Neural progenitor cell (in vitro differentiated cells): ENCODE results near the gene ATF3. TPM values are rescaled to one million over a fixed set of nuclear protein-coding genes. Genes with fewer than 3 reads are reported as not detected.

Source experiments
- DNase-seq: peaks from one replicate; pipeline ENCODE4 v3.0.0-alpha.2; 2016; ENCODE audit warnings: low spot score
- H2AFZ ChIP-seq: fragments of 200-600 bp; sonication (generic); replicated peaks from 2 replicates; pipeline ENCODE4 v1.6.1; 2016; ENCODE audit warnings: antibody characterized with exemption
- H3F3A ChIP-seq: fragments of 200-600 bp; sonication (generic); 2 replicates; pipeline ENCODE4 v1.6.1; 2016; ENCODE audit warnings: antibody characterized with exemption, low read depth
- H3K27ac ChIP-seq: fragments of 200-600 bp; sonication (generic); 2 replicates; pipeline ENCODE4 v1.5.1; 2016; ENCODE audit warnings: mild to moderate bottlenecking
- H3K27me3 ChIP-seq: fragments of 200-600 bp; sonication (generic); 2 replicates; pipeline ENCODE4 v1.6.1; 2016; ENCODE audit warnings: mild to moderate bottlenecking, moderate library complexity
- H3K36me3 ChIP-seq: fragments of 200-600 bp; sonication (generic); 2 replicates; pipeline ENCODE4 v1.5.1; 2016
- H3K4me1 ChIP-seq: fragments of 200-600 bp; sonication (generic); 2 replicates; pipeline ENCODE4 v1.6.1; 2016; ENCODE audit warnings: mixed run types
- H3K4me2 ChIP-seq: fragments of 200-600 bp; sonication (generic); 2 replicates; pipeline ENCODE4 v1.6.1; 2016
- H3K4me3 ChIP-seq: fragments of 200-600 bp; sonication (generic); 2 replicates; pipeline ENCODE4 v1.5.1; 2016
- H3K79me2 ChIP-seq: fragments of 200-600 bp; sonication (generic); 2 replicates; pipeline ENCODE4 v1.6.1; 2016; ENCODE audit warnings: low read depth
- H3K9ac ChIP-seq: fragments of 200-600 bp; sonication (generic); 2 replicates; pipeline ENCODE4 v1.6.1; 2016
- H3K9me3 ChIP-seq: fragments of 200-600 bp; sonication (generic); 2 replicates; pipeline ENCODE4 v1.5.1; 2016; ENCODE audit warnings: low read depth
- H4K20me1 ChIP-seq: fragments of 200-600 bp; sonication (generic); 2 replicates; pipeline ENCODE4 v1.6.1; 2016; ENCODE audit warnings: low read depth
- H3K27ac Mint-ChIP-seq: 3 replicates; pipeline ENCODE4 v1.8.0; 2021; ENCODE audit warnings: mixed read lengths
- H3K27me3 Mint-ChIP-seq: 2 replicates; pipeline ENCODE4 v1.8.0; 2022; ENCODE audit warnings: low read depth, mild to moderate bottlenecking, inconsistent platforms, moderate library complexity, mixed read lengths; ENCODE audit not compliant: insufficient read depth
- H3K36me3 Mint-ChIP-seq: 3 replicates; pipeline ENCODE4 v1.8.0; 2021; ENCODE audit warnings: mixed read lengths
- H3K4me1 Mint-ChIP-seq: 3 replicates; pipeline ENCODE4 v1.8.0; 2021; ENCODE audit warnings: mixed read lengths
- H3K4me3 Mint-ChIP-seq: 3 replicates; pipeline ENCODE4 v1.8.0; 2021; ENCODE audit warnings: mild to moderate bottlenecking, moderate library complexity, mixed read lengths
- H3K9me3 Mint-ChIP-seq: 3 replicates; pipeline ENCODE4 v1.8.0; 2020; ENCODE audit warnings: mixed read lengths
- EZH2 ChIP-seq: fragments of 200-600 bp; sonication (generic); IDR thresholded peaks from 2 replicates; pipeline ENCODE4 v1.6.1; 2017; ENCODE audit warnings: antibody characterized with exemption, mild to moderate bottlenecking, moderate library complexity
- EZH2phosphoT487 ChIP-seq: fragments of 200-600 bp; sonication (generic); IDR thresholded peaks from 2 replicates; pipeline ENCODE4 v1.6.1; 2017; ENCODE audit warnings: antibody characterized with exemption
- total RNA-seq: library from RNA; depleted of rRNA; stranded (reverse); fragments of >200 nt; gene quantifications from 2 replicates; pipeline ENCODE4 v1.2.3, GENCODE V29; 2015; ENCODE audit warnings: low replicate concordance
- TF ChIP-seq, protein P1 (sequence below): fragments of 200-600 bp; sonication (generic); IDR thresholded peaks from 2 replicates; pipeline ENCODE4 v1.5.1; 2017; ENCODE audit warnings: antibody characterized with exemption, mild to moderate bottlenecking

Gene ATF3
- total RNA-seq, 1 donor from 2014 or later = 7.8 TPM

DNA sequence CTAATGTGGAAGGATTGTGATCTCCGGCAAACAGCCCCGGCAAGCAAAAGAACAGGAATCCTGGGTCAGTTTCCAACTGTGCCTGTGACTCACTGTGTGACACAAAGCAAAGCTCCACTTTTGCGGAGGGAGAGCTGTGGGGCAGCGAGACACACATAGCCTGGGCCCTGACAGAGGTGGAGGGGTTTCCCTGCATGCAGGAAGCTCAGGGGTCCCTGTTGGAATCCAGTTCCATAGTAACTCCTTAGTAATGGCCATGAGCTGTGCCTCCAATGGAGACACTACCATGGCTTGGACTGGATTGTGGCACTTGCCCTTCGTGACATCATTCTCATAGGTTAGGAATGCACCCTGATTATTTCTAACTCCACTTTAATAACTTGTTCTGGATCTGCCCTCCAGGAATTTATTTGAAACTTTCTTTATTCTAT lies 47.0 kb upstream of the ATF3 start:
- H3K4me1 Mint-ChIP-seq = peaks cover 54% of the 10 kb centered on the region
- DNase-seq = no peak
- H3K4me2 ChIP-seq = no peak overlapping the region
- no peaks in the 10 kb centered on the region for H4K20me1 ChIP-seq
- H2AFZ ChIP-seq = no peak overlapping the region
- peak overlapping the region; percentile 89 for H3K27ac Mint-ChIP-seq
- H3K4me3 Mint-ChIP-seq = no peak overlapping the region
- H3K36me3 ChIP-seq = no peaks in the 10 kb centered on the region
- no peaks in the 10 kb centered on the region for H3K9me3 ChIP-seq
- H3K27me3 ChIP-seq = peaks cover 22% of the 10 kb centered on the region
- H3K4me3 ChIP-seq = no peak overlapping the region
- H3F3A ChIP-seq = peaks cover 5% of the 10 kb centered on the region
- peaks cover 12% of the 10 kb centered on the region for H3K27me3 Mint-ChIP-seq
- H3K36me3 Mint-ChIP-seq = peaks cover 5% of the 10 kb centered on the region
- H3K4me1 ChIP-seq = peaks cover 5% of the 10 kb centered on the region
- H3K9ac ChIP-seq = no peak overlapping the region
- TF ChIP-seq, protein P1, sequence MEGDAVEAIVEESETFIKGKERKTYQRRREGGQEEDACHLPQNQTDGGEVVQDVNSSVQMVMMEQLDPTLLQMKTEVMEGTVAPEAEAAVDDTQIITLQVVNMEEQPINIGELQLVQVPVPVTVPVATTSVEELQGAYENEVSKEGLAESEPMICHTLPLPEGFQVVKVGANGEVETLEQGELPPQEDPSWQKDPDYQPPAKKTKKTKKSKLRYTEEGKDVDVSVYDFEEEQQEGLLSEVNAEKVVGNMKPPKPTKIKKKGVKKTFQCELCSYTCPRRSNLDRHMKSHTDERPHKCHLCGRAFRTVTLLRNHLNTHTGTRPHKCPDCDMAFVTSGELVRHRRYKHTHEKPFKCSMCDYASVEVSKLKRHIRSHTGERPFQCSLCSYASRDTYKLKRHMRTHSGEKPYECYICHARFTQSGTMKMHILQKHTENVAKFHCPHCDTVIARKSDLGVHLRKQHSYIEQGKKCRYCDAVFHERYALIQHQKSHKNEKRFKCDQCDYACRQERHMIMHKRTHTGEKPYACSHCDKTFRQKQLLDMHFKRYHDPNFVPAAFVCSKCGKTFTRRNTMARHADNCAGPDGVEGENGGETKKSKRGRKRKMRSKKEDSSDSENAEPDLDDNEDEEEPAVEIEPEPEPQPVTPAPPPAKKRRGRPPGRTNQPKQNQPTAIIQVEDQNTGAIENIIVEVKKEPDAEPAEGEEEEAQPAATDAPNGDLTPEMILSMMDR = no peak
- TF ChIP-seq EZH2phosphoT487 (no peak), EZH2 (no peak)
- H3K27ac ChIP-seq = no peak overlapping the region
- H3K79me2 ChIP-seq = no peaks in the 10 kb centered on the region
- H3K9me3 Mint-ChIP-seq = peaks cover 11% of the 10 kb centered on the region

DNA sequence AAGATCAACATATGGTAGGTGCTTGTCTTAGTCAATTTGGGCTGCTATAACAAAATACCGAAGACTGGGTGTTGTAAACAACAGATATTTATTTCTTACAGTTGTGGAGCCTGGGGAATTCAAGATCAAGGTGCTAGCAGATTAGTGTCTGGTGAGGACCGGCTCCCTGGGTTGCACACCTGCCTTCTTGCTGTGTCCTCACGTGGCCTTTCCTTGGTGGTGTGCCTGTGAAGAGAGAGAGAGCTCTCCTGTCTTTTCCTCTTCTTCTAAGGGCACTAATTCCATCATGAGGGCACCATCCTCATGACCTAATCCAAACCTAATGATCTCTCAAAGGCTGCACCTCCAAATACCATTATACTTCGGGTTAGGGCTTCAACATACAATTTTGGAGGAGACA lies 45.8 kb upstream of the ATF3 start:
- Histone ChIP-seq H3K27ac (no peak overlapping the region), H3K9me3 (no peaks in the 10 kb centered on the region), H3K4me2 (no peak overlapping the region), H3F3A (peaks cover 12% of the 10 kb centered on the region), H2AFZ (no peak overlapping the region), H3K4me3 (no peak overlapping the region), H3K27me3 (peaks cover 9% of the 10 kb centered on the region), H3K79me2 (no peaks in the 10 kb centered on the region), H3K9ac (no peak overlapping the region), H3K4me1 (peaks cover 18% of the 10 kb centered on the region), H3K36me3 (no peaks in the 10 kb centered on the region), H4K20me1 (no peaks in the 10 kb centered on the region)
- no peak for TF ChIP-seq EZH2
- no peak for TF ChIP-seq EZH2phosphoT487
- TF ChIP-seq, protein P1 = no peak
- H3K9me3 Mint-ChIP-seq = peaks cover 9% of the 10 kb centered on the region
- H3K36me3 Mint-ChIP-seq = peaks cover 4% of the 10 kb centered on the region
- H3K4me1 Mint-ChIP-seq = peaks cover 66% of the 10 kb centered on the region
- peaks cover 12% of the 10 kb centered on the region for H3K27me3 Mint-ChIP-seq
- peak overlapping the region; percentile 18 for H3K4me3 Mint-ChIP-seq
- DNase-seq = no peak
- peak overlapping the region; percentile 57 for H3K27ac Mint-ChIP-seq

DNA sequence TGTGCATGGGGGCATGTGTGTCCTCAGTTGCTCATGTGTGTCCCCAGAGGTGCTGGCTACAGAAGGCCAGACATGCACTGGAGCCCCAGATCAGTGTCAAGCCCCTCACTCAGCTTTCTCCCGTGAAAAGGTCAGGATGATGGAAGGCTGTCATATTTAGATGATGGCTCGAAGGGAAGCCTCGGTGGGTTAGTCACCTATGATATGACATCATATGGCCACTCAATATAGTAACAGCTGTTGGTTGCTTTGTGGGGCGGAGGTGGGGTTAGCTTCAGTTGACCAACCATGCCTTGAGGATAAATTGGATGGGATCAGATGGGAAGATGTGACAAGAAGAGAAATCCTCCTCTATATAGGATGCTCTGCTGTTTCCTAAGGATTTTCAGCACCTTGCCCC lies 43.5 kb upstream of the ATF3 start:
- Histone ChIP-seq H3K36me3 (no peaks in the 10 kb centered on the region), H3K27me3 (no peaks in the 10 kb centered on the region), H3K27ac (no peak overlapping the region), H3K4me3 (no peak overlapping the region), H4K20me1 (no peaks in the 10 kb centered on the region), H2AFZ (no peak overlapping the region), H3K79me2 (no peaks in the 10 kb centered on the region), H3K4me1 (peaks cover 15% of the 10 kb centered on the region), H3K4me2 (no peak overlapping the region), H3K9ac (no peak overlapping the region), H3K9me3 (no peaks in the 10 kb centered on the region), H3F3A (peaks cover 8% of the 10 kb centered on the region)
- peaks cover 11% of the 10 kb centered on the region for H3K27me3 Mint-ChIP-seq
- TF ChIP-seq, protein P1 = no peak
- no peak for TF ChIP-seq EZH2phosphoT487
- no peak for TF ChIP-seq EZH2
- peaks cover 4% of the 10 kb centered on the region for H3K36me3 Mint-ChIP-seq
- H3K4me1 Mint-ChIP-seq = peaks cover 69% of the 10 kb centered on the region
- peaks cover 9% of the 10 kb centered on the region for H3K9me3 Mint-ChIP-seq
- peak overlapping the region; percentile 51 for H3K4me3 Mint-ChIP-seq
- DNase-seq = no peak
- H3K27ac Mint-ChIP-seq = peak overlapping the region; percentile 99
